Activated CD4-positive, alpha-beta T cell treated with anti-CD3 and anti-CD28 coated beads, Interleukin-2, Interleukin-4, amounts not matched to agents 100 ng/mL and 50 ng/mL, durations not matched to agents 16 hours and 8 hours (primary cell): ENCODE measurements around the gene PCYT1B.
"Not testable (repeated sequence)": the region's sequence is repeated elsewhere in the genome, so short reads cannot be mapped to it uniquely, and the experiment has no call there.

ENCODE experiments used
- DNase-seq: peaks from one replicate; pipeline ENCODE4 v3.0.0-alpha.2; 2020; ENCODE audit warnings: low spot score

Gene PCYT1B

GRCh38 chrX:24646006-24646405 is 1.1 kb downstream of the PCYT1B start:
- no peak for DNase-seq

- DNase-seq: no peak
Measured at GRCh38 chrX:24643116-24643515, 4.0 kb downstream of the PCYT1B start.

- no peak for DNase-seq
Measured at GRCh38 chrX:24629701-24630100, 17.4 kb downstream of the PCYT1B start.

- no peak for DNase-seq
Measured at GRCh38 chrX:24619647-24620046, 27.5 kb downstream of the PCYT1B start.

GRCh38 chrX:24610516-24610915 is 36.6 kb downstream of the PCYT1B start:
- no peak for DNase-seq

GRCh38 chrX:24607616-24608015 is 39.5 kb downstream of the PCYT1B start:
- no peak for DNase-seq

GRCh38 chrX:24605941-24606340 is 41.2 kb downstream of the PCYT1B start:
- DNase-seq: not testable (repeated sequence)

GRCh38 chrX:24603191-24603590 is 44.0 kb downstream of the PCYT1B start:
- no peak for DNase-seq

GRCh38 chrX:24601858-24602257 is 45.3 kb downstream of the PCYT1B start:
- no peak for DNase-seq

- DNase-seq: no peak
Measured at GRCh38 chrX:24594501-24594900, 52.6 kb downstream of the PCYT1B start.

- no peak for DNase-seq
Measured at GRCh38 chrX:24590111-24590510, 57.0 kb downstream of the PCYT1B start.

GRCh38 chrX:24577091-24577490 is 70.1 kb downstream of the PCYT1B start:
- DNase-seq: no peak

GRCh38 chrX:24575496-24575895 is 71.7 kb downstream of the PCYT1B start:
- DNase-seq: no peak

GRCh38 chrX:24574743-24575142 is 72.4 kb downstream of the PCYT1B start:
- DNase-seq: peak; percentile 1

GRCh38 chrX:24567169-24567568 is 80.0 kb downstream of the PCYT1B start:
- DNase-seq: no peak

GRCh38 chrX:24566240-24566639 is 80.9 kb downstream of the PCYT1B start:
- no peak for DNase-seq

- no peak for DNase-seq
Measured at GRCh38 chrX:24563291-24564010, 83.7 kb downstream of the PCYT1B start.

- DNase-seq: peak; percentile 25
Measured at GRCh38 chrX:24561121-24561520, 86.0 kb downstream of the PCYT1B start.

GRCh38 chrX:24553011-24553410 is 94.1 kb downstream of the PCYT1B start:
- DNase-seq: no peak

GRCh38 chrX:24550166-24550565 is 97.0 kb downstream of the PCYT1B start:
- DNase-seq: no peak

GRCh38 chrX:24547961-24548360 is 99.2 kb downstream of the PCYT1B start:
- DNase-seq: no peak

GRCh38 chrX:24542756-24543155 is 104.4 kb downstream of the PCYT1B start:
- DNase-seq: no peak

- no peak for DNase-seq
Measured at GRCh38 chrX:24536551-24536950, 110.6 kb downstream of the PCYT1B start.

GRCh38 chrX:24528605-24529004 is 118.5 kb downstream of the PCYT1B start:
- DNase-seq: no peak
